Effector CD8-positive, alpha-beta T cell (primary cell): Measurements from ENCODE around the gene ANO10.
"Not testable (repeated sequence)": the region's sequence is repeated elsewhere in the genome, so short reads cannot be mapped to it uniquely, and the experiment has no call there.

Experiments used
- DNase-seq: peaks from one replicate; lab custom pipeline; 2025; lab: John Stamatoyannopoulos, UW

The ANO10 gene

GRCh38 chr3:43372007-43372740 lies 249.6 kb downstream of the ANO10 start:
- no peak for DNase-seq

GRCh38 chr3:43371494-43371893 lies 250.3 kb downstream of the ANO10 start:
- no peak for DNase-seq

- no peak for DNase-seq
Observed at GRCh38 chr3:43370293-43370980, 251.4 kb downstream of the ANO10 start.

GRCh38 chr3:43369404-43370292 lies 252.2 kb downstream of the ANO10 start:
- no peak for DNase-seq

- DNase-seq: no peak
Observed at GRCh38 chr3:43366885-43367284, 254.9 kb downstream of the ANO10 start.

- DNase-seq: no peak
Observed at GRCh38 chr3:43366481-43366880, 255.3 kb downstream of the ANO10 start.

DNA sequence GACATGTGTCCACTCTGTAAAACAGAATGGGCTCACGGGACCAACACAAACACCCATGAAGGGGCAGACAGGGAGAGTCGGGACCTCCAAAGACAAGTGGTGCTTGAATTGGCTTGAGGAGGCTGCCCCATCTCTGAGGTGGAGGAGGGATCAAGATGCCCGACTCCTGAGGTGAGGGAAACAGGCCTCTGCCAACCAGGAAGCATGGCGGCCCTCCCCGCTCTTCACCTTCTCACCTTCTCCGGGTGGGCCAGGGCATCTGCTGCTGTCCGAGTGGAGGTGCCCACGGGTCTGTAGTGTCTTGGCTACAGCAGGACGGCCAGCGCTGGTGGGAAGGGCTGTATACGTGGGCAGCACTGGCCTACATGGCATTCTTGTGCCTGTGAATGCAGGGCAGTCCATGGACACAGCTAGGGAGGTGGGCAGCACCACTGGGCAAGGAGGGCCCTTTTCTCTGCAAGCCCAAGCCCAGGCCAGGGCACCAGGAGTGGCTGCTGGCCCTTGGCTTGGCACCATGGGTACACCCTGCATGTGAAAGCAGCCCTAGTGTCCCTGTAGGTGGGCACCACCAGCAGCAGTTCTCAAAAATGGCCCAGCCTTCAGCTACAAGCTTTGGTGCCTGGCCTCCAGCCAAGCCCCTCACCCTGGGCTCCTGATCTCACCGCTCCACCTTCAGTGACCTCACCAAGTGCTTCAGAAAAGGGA lies 256.1 kb downstream of the ANO10 start:
- DNase-seq: no peak

DNA sequence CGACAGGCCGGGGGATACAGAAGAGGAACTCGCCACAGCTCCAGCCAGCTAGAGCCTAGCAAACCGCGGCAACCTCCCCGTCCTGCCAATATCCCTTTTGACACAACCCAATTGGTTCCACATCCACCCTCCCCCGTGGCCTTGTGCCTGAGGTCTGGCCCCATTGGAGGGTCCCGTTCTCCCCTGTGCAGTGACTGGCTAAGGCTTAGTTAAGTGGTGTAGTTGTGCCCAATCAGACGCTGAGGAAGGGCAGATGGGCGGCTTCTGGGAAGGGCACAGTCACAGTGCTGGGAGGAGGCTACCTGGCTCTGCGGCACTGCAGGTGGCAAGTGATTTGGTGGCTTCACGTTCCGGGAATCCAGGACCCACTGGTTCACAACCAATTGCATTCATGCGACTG lies 256.9 kb downstream of the ANO10 start:
- DNase-seq: no peak

DNA sequence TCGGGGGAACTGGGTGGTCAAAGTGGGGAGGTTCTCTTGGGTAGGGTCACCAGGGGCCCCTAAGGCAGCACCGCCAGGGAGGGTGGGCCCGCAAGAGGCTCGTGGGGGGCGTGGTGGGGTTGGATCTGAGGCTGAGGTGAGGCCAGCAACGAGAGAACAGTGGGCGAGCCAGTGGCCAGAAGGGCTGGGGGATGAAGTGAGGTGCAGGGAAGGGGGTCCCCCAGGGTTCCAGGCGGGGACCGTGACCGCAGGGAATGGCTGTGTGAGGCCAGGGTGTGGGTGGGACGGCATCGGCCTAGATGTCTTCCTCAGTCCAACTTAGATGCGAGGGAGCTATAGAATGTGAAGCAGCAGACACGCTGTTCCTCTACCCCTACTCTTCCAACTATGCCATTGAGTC lies 257.3 kb downstream of the ANO10 start:
- no peak for DNase-seq

DNA sequence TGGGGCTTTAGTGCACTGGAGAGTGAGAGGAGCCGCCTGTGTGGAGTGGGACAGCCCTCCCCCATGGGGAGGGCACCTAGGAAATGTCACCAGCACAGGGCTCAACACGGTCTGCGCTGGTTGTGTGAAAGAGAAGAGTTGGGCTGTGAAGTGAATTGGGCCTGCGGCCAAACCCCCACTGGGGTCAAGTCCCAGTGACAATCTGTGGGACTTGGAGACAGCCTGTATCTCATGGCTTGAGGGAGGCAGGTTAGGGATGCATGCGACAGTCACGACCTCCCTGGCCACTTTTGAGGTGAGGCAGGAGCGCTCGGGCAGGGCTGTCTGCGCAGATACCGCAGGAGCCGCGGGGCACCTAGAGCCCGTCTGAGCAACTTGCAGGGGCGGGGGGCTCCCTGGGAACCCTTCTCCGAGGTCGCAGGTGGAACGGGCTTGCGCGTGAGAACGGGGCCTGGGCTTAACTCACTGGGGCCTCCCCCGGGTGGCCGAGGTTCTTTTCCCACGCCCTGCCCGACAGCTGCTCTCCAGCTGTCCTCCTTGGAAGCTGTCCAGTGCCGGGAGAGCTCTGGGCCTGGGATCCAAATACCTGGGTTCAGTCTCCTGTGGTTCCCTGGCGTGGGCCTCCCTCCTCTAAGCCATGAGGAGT lies 258.1 kb downstream of the ANO10 start:
- DNase-seq: no peak

DNA sequence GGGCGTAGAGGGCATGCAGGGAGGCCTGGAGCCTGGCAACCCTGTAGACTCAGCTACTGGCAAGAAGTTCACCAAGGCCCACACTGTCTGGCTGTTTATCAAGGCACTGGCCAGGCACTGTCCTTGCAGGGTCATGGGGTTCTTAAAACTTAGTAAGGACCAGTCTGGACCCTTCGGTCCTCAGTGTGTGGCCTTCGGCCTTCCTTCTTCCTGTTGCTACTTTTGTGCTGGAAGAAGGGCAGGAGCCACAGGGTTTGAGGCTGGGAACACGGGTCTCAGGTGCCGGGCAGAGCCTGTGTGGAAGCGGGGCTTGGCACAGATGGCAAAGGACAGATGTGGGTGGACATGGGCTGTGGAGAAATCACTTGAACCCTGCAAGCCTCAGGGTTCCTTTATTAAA lies 258.9 kb downstream of the ANO10 start:
- DNase-seq: no peak

- no peak for DNase-seq
Observed at GRCh38 chr3:43362183-43362582, 259.6 kb downstream of the ANO10 start.

GRCh38 chr3:43361077-43361476 lies 260.7 kb downstream of the ANO10 start:
- no peak for DNase-seq

DNA sequence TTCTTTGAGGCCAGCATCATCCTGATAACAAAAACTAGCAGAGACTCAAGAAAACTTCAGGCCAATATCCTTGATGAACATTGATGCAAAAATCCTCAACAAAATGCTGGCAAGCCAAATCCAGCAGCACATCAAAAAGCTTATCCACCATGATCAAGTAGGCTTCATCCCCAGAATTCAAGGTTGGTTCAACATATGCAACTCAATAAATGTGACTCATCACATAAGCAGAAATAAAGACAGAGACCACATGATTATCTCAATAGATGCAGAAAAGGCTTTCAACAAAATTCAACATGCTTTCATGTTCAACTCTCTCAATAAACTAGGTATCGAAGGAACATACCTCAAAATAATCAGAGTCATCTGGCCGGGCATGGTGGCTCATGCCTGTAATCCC lies 265.8 kb downstream of the ANO10 start:
- not testable (repeated sequence) for DNase-seq

DNA sequence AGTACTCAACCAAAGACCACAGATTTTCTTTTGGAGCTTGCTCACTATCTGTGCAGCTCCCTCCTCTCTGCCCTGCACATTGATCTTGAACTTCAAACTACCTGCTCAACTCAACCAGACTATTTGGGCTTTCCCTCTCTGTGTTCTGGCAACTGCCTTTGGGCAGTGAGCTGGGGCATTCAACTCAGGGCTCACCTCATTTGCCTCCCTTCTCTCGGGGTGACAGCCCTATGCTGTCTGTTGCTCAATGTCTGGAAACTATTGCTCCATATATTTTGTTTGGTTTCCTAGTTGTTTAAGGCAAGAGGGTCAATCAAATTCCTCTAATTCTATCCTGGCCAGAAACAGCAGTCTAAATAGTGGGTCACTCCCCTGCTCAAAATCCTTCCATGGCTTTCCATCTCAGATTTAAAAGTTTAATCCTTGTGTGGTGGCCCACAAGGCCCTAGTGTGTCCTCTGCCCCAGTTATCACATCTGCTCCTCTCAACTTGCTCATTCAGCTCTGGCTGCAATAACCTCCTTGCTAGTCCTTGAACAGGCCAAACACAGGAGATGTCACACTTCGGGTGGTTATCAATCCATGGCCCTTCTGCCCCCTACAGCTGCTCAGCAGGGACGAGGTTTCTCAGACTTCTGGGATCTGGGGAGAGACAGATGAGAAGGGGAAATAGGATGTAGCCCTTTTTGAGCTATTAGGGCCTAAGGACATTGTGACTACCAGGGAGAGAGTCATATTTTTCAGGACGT lies 267.7 kb downstream of the ANO10 start:
- no peak for DNase-seq

DNA sequence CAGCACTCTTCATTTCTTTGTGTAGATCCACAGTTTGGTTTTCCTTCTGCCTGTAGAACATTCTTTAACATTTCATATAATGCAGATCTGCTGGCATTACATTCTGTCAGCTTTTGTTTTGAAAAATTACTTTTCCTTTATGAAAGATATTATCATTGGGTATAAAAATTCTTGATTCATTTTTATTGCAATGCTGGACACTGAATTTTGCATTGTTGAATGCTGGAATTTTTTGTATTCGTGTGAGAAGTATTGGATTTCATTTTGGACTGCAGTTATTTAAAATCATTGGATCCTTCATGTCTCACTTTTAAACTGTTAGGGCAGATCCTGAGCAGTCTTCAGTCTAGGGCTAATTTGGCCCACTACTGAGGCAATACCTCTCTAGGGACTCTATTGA lies 268.4 kb downstream of the ANO10 start:
- no peak for DNase-seq

DNA sequence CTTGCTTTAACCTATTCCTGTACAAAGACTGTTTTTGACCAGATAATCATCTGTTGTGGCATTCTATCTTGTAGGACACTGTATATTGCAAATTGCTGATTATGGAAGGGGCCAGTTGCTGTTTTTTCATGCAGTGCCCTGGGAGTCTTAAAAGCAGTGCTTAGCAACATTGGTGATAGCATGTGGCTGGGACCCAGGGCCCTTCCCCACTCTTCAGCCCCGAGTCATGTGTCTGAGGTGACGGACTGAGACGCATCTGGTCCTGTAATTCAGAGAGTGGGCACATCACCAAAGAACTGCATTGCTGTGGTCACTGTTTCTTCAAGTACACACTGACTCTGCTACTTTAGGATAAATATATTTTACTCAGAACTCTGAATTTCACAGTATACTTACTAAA lies 272.1 kb downstream of the ANO10 start:
- DNase-seq: no peak

GRCh38 chr3:43348852-43349574 lies 272.8 kb downstream of the ANO10 start:
- DNase-seq: no peak

- no peak for DNase-seq
Observed at GRCh38 chr3:43348350-43348749, 273.5 kb downstream of the ANO10 start.

- no peak for DNase-seq
Observed at GRCh38 chr3:43347774-43348173, 274.0 kb downstream of the ANO10 start.
